Measurements from ENCODE around the gene DCAF17.
"Not testable (repeated sequence)": the region's sequence is repeated elsewhere in the genome, so short reads cannot be mapped to it uniquely, and the experiment has no call there.

DCAF17 gene

DNA sequence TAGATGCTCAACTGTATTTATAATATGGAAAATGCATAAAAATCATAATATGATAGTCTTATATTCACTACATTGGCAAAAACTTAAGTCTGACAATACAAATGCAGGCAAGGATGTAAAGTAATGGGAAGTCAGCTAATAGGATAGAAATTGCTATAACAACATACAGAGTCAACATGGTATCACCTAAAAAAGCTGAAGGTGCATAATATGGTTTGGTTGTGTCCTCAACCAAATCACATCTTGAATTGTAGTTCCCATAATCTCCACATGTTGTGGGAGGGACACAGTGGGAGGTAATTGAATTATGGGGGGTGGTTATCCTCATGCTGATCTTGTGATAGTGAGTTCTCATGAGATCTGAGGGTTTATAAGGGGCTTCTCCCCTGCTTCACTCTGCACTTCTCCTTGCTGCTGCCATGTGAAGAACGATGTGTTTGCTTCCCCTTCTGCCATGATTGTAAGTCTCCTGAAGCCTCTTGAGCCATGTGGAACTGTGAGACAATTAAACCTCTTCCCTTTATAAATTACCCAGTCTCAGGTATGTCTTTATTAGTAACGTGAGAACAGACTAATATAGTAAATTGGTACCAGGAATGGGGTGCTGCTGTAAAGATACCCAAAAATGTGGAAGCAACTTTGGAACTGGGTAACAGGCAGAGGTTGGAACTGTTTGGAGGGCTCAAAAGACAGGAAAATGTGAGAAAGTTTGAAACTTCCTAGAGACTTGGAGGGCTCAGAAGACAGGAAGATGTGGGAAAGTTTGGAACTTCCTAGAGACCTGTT is 11.1 kb upstream of the DCAF17 start:
- H3K36me3 ChIP-seq (ENCODE audit: control insufficient read depth in 5 of 5, insufficient read depth in 5 of 5, low read length in 5 of 5); H3K27ac ChIP-seq (ENCODE audit: low read depth, low read length); H3K27me3 ChIP-seq (ENCODE audit: control insufficient read depth in 5 of 5, insufficient read depth in 4 of 5, low read length in 5 of 5); H3K9ac ChIP-seq (ENCODE audit: low read length in 5 of 5); H3K4me3 ChIP-seq (ENCODE audit: low read depth in 1 of 5, low read length in 5 of 5); H3K9me3 ChIP-seq (ENCODE audit: control insufficient read depth in 5 of 5, low read length in 5 of 5); H3K4me1 ChIP-seq (ENCODE audit: control insufficient read depth in 5 of 5, insufficient read depth in 5 of 5, low read length in 5 of 5): not testable (repeated sequence)

DNA sequence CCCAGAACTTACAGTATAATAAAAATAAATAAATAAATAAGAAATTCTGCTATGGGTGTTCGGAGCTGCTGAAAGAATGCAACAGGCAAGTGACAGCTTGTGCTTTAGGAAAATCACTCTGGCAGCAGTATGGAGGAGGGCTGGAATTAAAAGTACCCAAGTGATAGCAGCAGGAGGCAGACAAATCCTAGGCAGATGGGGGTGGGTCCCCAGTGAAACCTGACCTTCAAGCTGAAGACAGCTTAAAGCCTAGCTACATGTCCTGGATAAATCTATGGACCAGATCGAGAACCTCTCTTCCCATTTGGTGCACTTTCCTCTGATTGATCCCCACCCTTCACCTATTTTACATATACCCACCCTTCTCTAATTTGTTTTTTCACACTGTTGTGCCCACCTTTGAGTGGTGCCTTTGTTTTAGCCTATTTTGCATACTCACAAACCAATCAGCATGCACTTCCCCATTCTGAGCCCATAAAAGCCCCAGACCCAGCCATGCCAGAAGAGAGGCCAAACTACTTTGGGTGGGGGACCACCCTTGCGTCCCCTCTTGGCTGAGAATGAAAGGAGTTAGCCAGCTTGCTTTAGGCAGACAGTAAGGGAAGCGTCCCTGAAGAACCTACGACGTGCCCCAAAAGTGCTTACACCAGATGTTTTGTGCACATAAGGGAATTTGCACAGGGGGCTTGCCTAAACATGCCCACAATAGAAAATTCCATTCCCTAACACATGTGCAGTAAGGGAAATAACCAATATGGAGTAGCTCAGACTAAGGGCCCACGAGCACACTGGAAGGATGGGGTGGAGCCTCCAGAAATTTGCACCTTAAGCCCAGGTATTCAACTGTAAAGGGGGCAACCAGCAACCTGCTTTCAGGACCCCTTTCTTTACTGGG is 3.3 kb upstream of the DCAF17 start:
- no peaks in the 10 kb centered on the region for H3K27me3 ChIP-seq (ENCODE audit: control insufficient read depth in 5 of 5, insufficient read depth in 4 of 5, low read length in 5 of 5)
- H3K27ac ChIP-seq (ENCODE audit: low read depth, low read length): no peak overlapping the region
- H3K36me3 ChIP-seq (ENCODE audit: control insufficient read depth in 5 of 5, insufficient read depth in 5 of 5, low read length in 5 of 5): no peaks in the 10 kb centered on the region
- H3K4me3 ChIP-seq (ENCODE audit: low read depth in 1 of 5, low read length in 5 of 5): no peak overlapping the region
- H3K4me1 ChIP-seq (ENCODE audit: control insufficient read depth in 5 of 5, insufficient read depth in 5 of 5, low read length in 5 of 5): peaks cover 4 to 22% (median 15%) of the 10 kb centered on the region in 5 donors
- no peak overlapping the region for H3K9ac ChIP-seq (ENCODE audit: low read length in 5 of 5)
- no peaks in the 10 kb centered on the region for H3K9me3 ChIP-seq (ENCODE audit: control insufficient read depth in 5 of 5, low read length in 5 of 5)

DNA sequence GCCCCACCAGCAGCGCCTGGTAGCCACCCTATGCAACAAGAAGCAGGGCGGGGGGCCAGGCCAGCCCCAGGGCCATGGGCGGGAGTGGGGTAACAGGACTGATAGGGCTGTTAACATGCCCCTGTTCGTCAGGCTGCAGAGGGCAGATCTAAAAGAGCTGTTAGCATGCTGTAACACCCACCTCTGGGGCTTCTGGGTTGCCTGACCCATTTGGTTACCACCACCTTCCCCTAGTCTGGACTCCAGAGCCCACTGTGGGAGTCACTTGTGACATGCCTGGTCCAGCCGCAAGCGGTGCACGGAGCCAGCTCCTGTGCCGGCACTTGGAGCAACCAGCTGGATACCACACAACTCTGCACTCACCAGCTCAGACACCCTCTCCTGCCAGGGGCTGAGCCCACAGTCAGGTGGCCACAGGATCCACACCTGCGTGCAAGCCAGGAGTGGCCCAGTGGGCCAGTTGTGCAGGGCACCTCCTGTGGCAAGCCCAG is 2.3 kb upstream of the DCAF17 start:
- Histone ChIP-seq H3K9ac (ENCODE audit: low read length in 5 of 5) (no peak overlapping the region), H3K4me3 (ENCODE audit: low read depth in 1 of 5, low read length in 5 of 5) (no peak overlapping the region), H3K9me3 (ENCODE audit: control insufficient read depth in 5 of 5, low read length in 5 of 5) (no peaks in the 10 kb centered on the region), H3K36me3 (ENCODE audit: control insufficient read depth in 5 of 5, insufficient read depth in 5 of 5, low read length in 5 of 5) (peaks cover 0 to 4% (median 0%) of the 10 kb centered on the region in 5 donors), H3K27me3 (ENCODE audit: control insufficient read depth in 5 of 5, insufficient read depth in 4 of 5, low read length in 5 of 5) (no peaks in the 10 kb centered on the region), H3K4me1 (ENCODE audit: control insufficient read depth in 5 of 5, insufficient read depth in 5 of 5, low read length in 5 of 5) (peaks cover 4 to 22% (median 15%) of the 10 kb centered on the region in 5 donors), H3K27ac (ENCODE audit: low read depth, low read length) (no peak overlapping the region)

DNA sequence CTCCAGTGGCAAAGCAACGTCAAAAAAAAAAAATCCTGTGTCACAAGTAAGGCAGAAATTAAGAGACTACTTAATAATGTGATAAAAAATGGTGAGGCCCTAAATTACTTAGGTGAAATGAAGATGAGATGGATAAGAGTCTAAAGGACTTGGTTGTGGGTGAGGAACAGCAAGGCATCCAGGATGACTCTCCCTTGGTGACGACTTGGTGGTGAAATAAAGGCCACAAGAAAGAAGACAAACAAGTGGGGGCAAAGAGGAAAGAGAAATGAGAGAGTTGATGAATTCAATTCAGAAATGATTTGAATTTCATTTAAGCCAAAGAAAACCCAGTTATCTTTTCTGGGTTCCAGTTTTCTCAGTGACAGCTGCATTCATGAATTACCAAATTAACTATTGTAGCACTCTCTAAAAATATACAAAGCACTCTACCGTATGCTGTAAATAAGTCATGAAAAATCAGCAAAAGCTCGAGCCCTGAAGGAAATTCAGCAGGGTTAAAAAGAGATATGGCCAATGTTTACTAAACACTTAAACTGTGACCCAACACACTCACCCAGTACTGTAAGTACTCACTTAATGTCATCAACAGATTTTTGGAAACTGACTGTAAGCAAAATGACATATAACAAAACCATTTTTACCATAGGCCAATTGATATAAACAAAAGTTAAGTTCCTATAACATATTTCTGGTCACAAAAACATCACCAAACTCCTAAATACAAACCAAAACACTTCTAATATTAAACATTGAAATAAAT is 1.6 kb upstream of the DCAF17 start:
- peaks cover 4 to 22% (median 15%) of the 10 kb centered on the region in 5 donors for H3K4me1 ChIP-seq (ENCODE audit: control insufficient read depth in 5 of 5, insufficient read depth in 5 of 5, low read length in 5 of 5)
- no peaks in the 10 kb centered on the region for H3K9me3 ChIP-seq (ENCODE audit: control insufficient read depth in 5 of 5, low read length in 5 of 5)
- H3K9ac ChIP-seq (ENCODE audit: low read length in 5 of 5): no peak overlapping the region
- no peaks in the 10 kb centered on the region for H3K27me3 ChIP-seq (ENCODE audit: control insufficient read depth in 5 of 5, insufficient read depth in 4 of 5, low read length in 5 of 5)
- no peak overlapping the region for H3K4me3 ChIP-seq (ENCODE audit: low read depth in 1 of 5, low read length in 5 of 5)
- H3K27ac ChIP-seq (ENCODE audit: low read depth, low read length): no peak overlapping the region
- H3K36me3 ChIP-seq (ENCODE audit: control insufficient read depth in 5 of 5, insufficient read depth in 5 of 5, low read length in 5 of 5): peaks cover 2 to 6% (median 5%) of the 10 kb centered on the region in 5 donors

DNA sequence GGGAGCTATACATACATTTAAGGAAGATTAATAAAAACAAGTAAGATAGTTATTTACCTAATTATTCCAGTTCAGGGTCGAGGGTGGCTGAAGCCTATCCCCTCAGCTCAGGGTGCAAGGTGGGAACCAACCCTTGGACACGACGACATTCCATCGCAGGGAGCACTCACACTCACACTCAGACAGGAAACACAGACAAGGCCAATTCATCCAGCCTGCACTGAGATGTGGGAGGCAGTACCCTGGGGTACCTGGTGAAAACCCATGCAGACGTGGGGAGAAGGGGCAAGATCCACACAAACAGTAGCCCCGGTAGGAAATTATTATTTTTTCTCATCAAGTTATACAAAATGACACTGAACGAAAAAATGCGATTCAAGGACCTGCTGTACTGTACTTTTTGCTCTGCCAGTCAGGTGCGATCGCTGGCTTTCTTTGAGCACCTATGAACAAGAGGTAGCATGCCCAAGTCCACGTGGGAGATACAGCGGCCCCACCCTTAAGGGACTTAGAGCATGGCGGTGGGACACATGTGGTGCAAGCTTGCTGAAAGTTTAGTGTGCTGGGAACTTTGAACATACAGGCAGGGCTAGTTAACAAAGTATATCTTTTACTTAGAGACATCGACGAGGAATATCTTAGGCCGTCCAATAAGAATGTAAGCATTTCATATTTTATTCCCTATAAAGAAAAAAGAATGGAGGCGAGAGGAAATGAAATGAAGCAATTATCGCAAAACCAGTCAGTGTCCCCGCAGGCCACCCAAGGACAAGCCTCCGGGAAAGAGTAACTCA is 860 bp upstream of the DCAF17 start:
- peaks cover 2 to 10% (median 7%) of the 10 kb centered on the region in 5 donors for H3K36me3 ChIP-seq (ENCODE audit: control insufficient read depth in 5 of 5, insufficient read depth in 5 of 5, low read length in 5 of 5)
- no peaks in the 10 kb centered on the region for H3K27me3 ChIP-seq (ENCODE audit: control insufficient read depth in 5 of 5, insufficient read depth in 4 of 5, low read length in 5 of 5)
- H3K4me3 ChIP-seq (ENCODE audit: low read depth in 1 of 5, low read length in 5 of 5): peak overlapping the region; percentile 80 to 97 (median 84)
- H3K9me3 ChIP-seq (ENCODE audit: control insufficient read depth in 5 of 5, low read length in 5 of 5): no peaks in the 10 kb centered on the region
- H3K4me1 ChIP-seq (ENCODE audit: control insufficient read depth in 5 of 5, insufficient read depth in 5 of 5, low read length in 5 of 5): peaks cover 4 to 22% (median 15%) of the 10 kb centered on the region in 5 donors
- peak overlapping the region; percentile 87 for H3K27ac ChIP-seq (ENCODE audit: low read depth, low read length)
- H3K9ac ChIP-seq (ENCODE audit: low read length in 5 of 5): peak overlapping the region in 4 of 5 donors; percentile 83 to 96 (median 90)

DNA sequence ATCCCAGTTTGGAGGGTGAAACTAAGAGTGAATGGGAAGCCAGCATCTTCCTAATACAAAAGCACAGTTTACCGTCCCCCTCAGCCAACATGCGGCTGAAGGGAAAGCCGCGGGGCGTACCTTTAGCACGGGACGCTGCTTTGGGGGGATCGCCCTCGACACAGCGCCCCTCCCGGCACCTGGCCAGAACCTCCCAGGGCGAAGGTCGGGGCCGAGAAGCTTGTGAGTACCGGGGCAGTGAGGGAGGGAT is 338 bp upstream of the DCAF17 start, which contains the start of gene METTL8:
TSS of gene METTL8 (minus strand) at position 228 of the 250 bp plus-strand sequence. CDS start 41,805 bp downstream, outside the sequence.
- Histone ChIP-seq H3K4me3 (ENCODE audit: low read depth in 1 of 5, low read length in 5 of 5) (peak within 1 kb of the TSS; percentile 80 to 97 (median 84)), H3K4me1 (ENCODE audit: control insufficient read depth in 5 of 5, insufficient read depth in 5 of 5, low read length in 5 of 5) (peaks cover 4 to 22% (median 15%) of the 10 kb centered on the region in 5 donors), H3K9me3 (ENCODE audit: control insufficient read depth in 5 of 5, low read length in 5 of 5) (no peaks in the 10 kb centered on the region), H3K27me3 (ENCODE audit: control insufficient read depth in 5 of 5, insufficient read depth in 4 of 5, low read length in 5 of 5) (no peaks in the 10 kb centered on the region), H3K36me3 (ENCODE audit: control insufficient read depth in 5 of 5, insufficient read depth in 5 of 5, low read length in 5 of 5) (peaks cover 3 to 13% (median 9%) of the 10 kb centered on the region in 5 donors), H3K27ac (ENCODE audit: low read depth, low read length) (peak within 1 kb of the TSS; percentile 87), H3K9ac (ENCODE audit: low read length in 5 of 5) (peak within 1 kb of the TSS; percentile 26 to 96 (median 94))

DNA sequence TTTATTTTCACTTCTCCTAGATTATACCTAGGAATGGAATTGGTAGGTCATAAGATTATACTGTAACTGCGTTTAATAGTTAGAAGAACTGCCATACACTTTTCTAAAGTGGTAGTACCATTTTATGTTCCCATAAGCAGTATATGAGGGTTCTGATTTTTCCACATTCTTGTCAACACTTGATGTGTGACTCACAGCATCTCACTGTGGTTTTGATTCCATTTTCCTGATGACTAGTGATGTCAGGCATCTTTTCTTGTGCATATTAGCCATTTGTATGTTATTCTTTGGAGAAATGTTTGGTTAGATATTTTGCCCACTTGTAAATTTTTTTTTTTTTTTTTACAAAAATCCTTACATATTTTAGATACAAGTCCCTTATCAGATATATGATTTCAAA is 2.3 kb downstream of the DCAF17 start:
- H3K36me3 ChIP-seq (ENCODE audit: control insufficient read depth in 5 of 5, insufficient read depth in 5 of 5, low read length in 5 of 5): peaks cover 12 to 27% (median 22%) of the 10 kb centered on the region in 5 donors
- H3K27ac ChIP-seq (ENCODE audit: low read depth, low read length): no peak overlapping the region
- no peaks in the 10 kb centered on the region for H3K27me3 ChIP-seq (ENCODE audit: control insufficient read depth in 5 of 5, insufficient read depth in 4 of 5, low read length in 5 of 5)
- no peak overlapping the region for H3K9ac ChIP-seq (ENCODE audit: low read length in 5 of 5)
- no peak overlapping the region for H3K4me3 ChIP-seq (ENCODE audit: low read depth in 1 of 5, low read length in 5 of 5)
- H3K4me1 ChIP-seq (ENCODE audit: control insufficient read depth in 5 of 5, insufficient read depth in 5 of 5, low read length in 5 of 5): peaks cover 4 to 22% (median 15%) of the 10 kb centered on the region in 5 donors
- no peaks in the 10 kb centered on the region for H3K9me3 ChIP-seq (ENCODE audit: control insufficient read depth in 5 of 5, low read length in 5 of 5)

DNA sequence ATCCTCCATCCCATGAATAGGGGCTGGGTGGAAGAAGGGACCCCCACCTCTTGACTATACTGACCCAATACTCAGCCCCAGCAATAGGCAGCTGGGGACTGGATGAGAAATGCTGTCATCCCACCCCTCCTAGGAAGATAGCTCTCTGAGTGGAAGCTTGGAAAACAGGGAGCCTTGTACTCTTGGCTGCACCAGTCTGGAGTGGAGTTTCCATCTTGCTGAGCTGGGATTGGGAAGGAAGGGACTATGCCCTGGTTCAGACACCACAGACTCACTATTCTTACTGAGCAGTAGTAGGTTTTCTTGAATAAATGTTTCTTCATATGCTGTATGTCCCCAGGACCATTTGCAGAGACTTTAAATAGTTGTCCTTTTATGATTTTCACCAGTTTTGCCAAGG is 7.4 kb downstream of the DCAF17 start:
- Histone ChIP-seq H3K27me3 (ENCODE audit: control insufficient read depth in 5 of 5, insufficient read depth in 4 of 5, low read length in 5 of 5) (no peaks in the 10 kb centered on the region), H3K9me3 (ENCODE audit: control insufficient read depth in 5 of 5, low read length in 5 of 5) (no peaks in the 10 kb centered on the region), H3K4me3 (ENCODE audit: low read depth in 1 of 5, low read length in 5 of 5) (no peak overlapping the region), H3K27ac (ENCODE audit: low read depth, low read length) (no peak overlapping the region), H3K4me1 (ENCODE audit: control insufficient read depth in 5 of 5, insufficient read depth in 5 of 5, low read length in 5 of 5) (no peaks in the 10 kb centered on the region), H3K36me3 (ENCODE audit: control insufficient read depth in 5 of 5, insufficient read depth in 5 of 5, low read length in 5 of 5) (peaks cover 27 to 45% (median 30%) of the 10 kb centered on the region in 5 donors), H3K9ac (ENCODE audit: low read length in 5 of 5) (no peak overlapping the region)

DNA sequence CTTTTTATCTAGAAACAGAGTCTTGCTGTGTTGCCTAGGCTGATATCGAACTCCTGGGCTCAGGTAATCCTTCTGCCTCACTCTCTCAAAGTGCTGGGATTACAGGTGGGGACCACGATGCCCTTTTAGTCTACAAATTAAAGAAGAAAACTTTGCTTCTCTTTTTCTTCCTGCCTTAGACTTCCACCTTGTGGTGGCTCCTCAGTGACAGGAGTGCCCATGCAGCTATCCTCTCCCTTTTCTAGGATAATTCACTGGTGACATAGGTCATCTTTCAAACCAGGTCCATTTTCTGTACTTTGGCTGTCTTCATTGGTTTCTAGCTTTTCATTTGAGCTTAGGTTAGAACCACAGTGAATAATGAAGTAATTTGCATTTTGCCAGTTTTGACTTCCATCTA is 13.6 kb downstream of the DCAF17 start:
- no peak overlapping the region for H3K27ac ChIP-seq (ENCODE audit: low read depth, low read length)
- no peak overlapping the region for H3K9ac ChIP-seq (ENCODE audit: low read length in 5 of 5)
- no peaks in the 10 kb centered on the region for H3K4me1 ChIP-seq (ENCODE audit: control insufficient read depth in 5 of 5, insufficient read depth in 5 of 5, low read length in 5 of 5)
- H3K9me3 ChIP-seq (ENCODE audit: control insufficient read depth in 5 of 5, low read length in 5 of 5): no peaks in the 10 kb centered on the region
- H3K4me3 ChIP-seq (ENCODE audit: low read depth in 1 of 5, low read length in 5 of 5): no peak overlapping the region
- no peaks in the 10 kb centered on the region for H3K27me3 ChIP-seq (ENCODE audit: control insufficient read depth in 5 of 5, insufficient read depth in 4 of 5, low read length in 5 of 5)
- peaks cover 22 to 56% (median 40%) of the 10 kb centered on the region in 5 donors for H3K36me3 ChIP-seq (ENCODE audit: control insufficient read depth in 5 of 5, insufficient read depth in 5 of 5, low read length in 5 of 5)
